WERI-Rb-1 (cell line): ENCODE measurements around the gene LRRC4C.

Experiments
- DNase-seq: peaks from one replicate; pipeline ENCODE4 v3.0.0-alpha.2; 2020
- H3K27ac ChIP-seq: fragments of 250-450 bp; sonication (Bioruptor Pico); 2 replicates; pipeline ENCODE4 v1.5.1; 2020; ENCODE audit warnings: mild to moderate bottlenecking, moderate library complexity
- H3K27me3 ChIP-seq: fragments of 250-450 bp; sonication (Bioruptor Pico); 2 replicates; pipeline ENCODE4 v1.5.1; 2021; ENCODE audit warnings: mild to moderate bottlenecking, low read depth, moderate library complexity; ENCODE audit not compliant: insufficient read depth, severe bottlenecking
- H3K36me3 ChIP-seq: fragments of 250-450 bp; sonication (Bioruptor Pico); 2 replicates; pipeline ENCODE4 v1.5.1; 2020; ENCODE audit warnings: mild to moderate bottlenecking, moderate library complexity
- H3K4me3 ChIP-seq: 2 replicates; pipeline ENCODE4 v1.5.1; 2011; ENCODE audit warnings: low read depth, mild to moderate bottlenecking, control low read depth, low read length
- H3K9me3 ChIP-seq: fragments of 250-450 bp; sonication (Bioruptor Pico); 2 replicates; pipeline ENCODE4 v1.5.1; 2021; ENCODE audit warnings: mild to moderate bottlenecking, moderate library complexity; ENCODE audit not compliant: severe bottlenecking
- CTCF ChIP-seq: IDR thresholded peaks from 2 replicates; pipeline ENCODE4 v1.5.1; 2011; ENCODE audit warnings: low read depth, mild to moderate bottlenecking, control low read depth, inconsistent platforms, low read length

The LRRC4C gene

GRCh38 chr11:41051919-41052635, 407.4 kb downstream of the LRRC4C start:
- no peaks in the 10 kb centered on the region for H3K36me3 ChIP-seq
- TF ChIP-seq CTCF, result no peak
- H3K4me3 ChIP-seq, result no peak overlapping the region
- H3K9me3 ChIP-seq, result no peaks in the 10 kb centered on the region
- H3K27ac ChIP-seq, result no peak overlapping the region
- peaks cover 10% of the 10 kb centered on the region for H3K27me3 ChIP-seq
- no peak for DNase-seq

- H3K4me3 ChIP-seq, result no peak overlapping the region
- H3K27me3 ChIP-seq, result peaks cover 3% of the 10 kb centered on the region
- no peaks in the 10 kb centered on the region for H3K36me3 ChIP-seq
- no peak overlapping the region for H3K27ac ChIP-seq
- no peaks in the 10 kb centered on the region for H3K9me3 ChIP-seq
- no peak for TF ChIP-seq CTCF
- no peak for DNase-seq
Observed at GRCh38 chr11:41050791-41051190, 408.7 kb downstream of the LRRC4C start.

GRCh38 chr11:41047229-41047628, 412.2 kb downstream of the LRRC4C start:
- no peaks in the 10 kb centered on the region for H3K9me3 ChIP-seq
- H3K4me3 ChIP-seq, result no peak overlapping the region
- H3K36me3 ChIP-seq, result no peaks in the 10 kb centered on the region
- TF ChIP-seq CTCF, result no peak
- DNase-seq, result no peak
- no peak overlapping the region for H3K27ac ChIP-seq
- H3K27me3 ChIP-seq, result peaks cover 7% of the 10 kb centered on the region

GRCh38 chr11:41045266-41045665, 414.2 kb downstream of the LRRC4C start:
- no peak for TF ChIP-seq CTCF
- no peak for DNase-seq
- H3K36me3 ChIP-seq, result no peaks in the 10 kb centered on the region
- peaks cover 15% of the 10 kb centered on the region for H3K27me3 ChIP-seq
- no peaks in the 10 kb centered on the region for H3K9me3 ChIP-seq
- H3K4me3 ChIP-seq, result no peak overlapping the region
- no peak overlapping the region for H3K27ac ChIP-seq

GRCh38 chr11:41044747-41045146, 414.7 kb downstream of the LRRC4C start:
- no peak for TF ChIP-seq CTCF
- H3K4me3 ChIP-seq, result no peak overlapping the region
- H3K9me3 ChIP-seq, result no peaks in the 10 kb centered on the region
- H3K27me3 ChIP-seq, result peaks cover 16% of the 10 kb centered on the region
- no peak overlapping the region for H3K27ac ChIP-seq
- DNase-seq, result no peak
- H3K36me3 ChIP-seq, result no peaks in the 10 kb centered on the region

- no peak for TF ChIP-seq CTCF
- Histone ChIP-seq H3K36me3 (no peaks in the 10 kb centered on the region), H3K9me3 (no peaks in the 10 kb centered on the region), H3K4me3 (no peak overlapping the region), H3K27me3 (peaks cover 16% of the 10 kb centered on the region), H3K27ac (no peak overlapping the region)
- no peak for DNase-seq
Observed at GRCh38 chr11:41042688-41043087, 416.8 kb downstream of the LRRC4C start.
